Ascending aorta (tissue), 2 donors: ENCODE data around the gene ADCY9. TPM values are rescaled to one million over a fixed set of nuclear protein-coding genes. Genes with fewer than 3 reads are reported as not detected.

Source experiments
- DNase-seq, 2 donors: peaks; one replicate each; pipeline ENCODE4 v3.0.0-alpha.2; 2019; ENCODE audit warnings: low spot score in 2 of 2
- H3K27ac ChIP-seq, 2 donors: fragments of 200-600 bp; sonication (generic); one replicate each; pipeline ENCODE4 v1.5.1; 2016 to 2017; ENCODE audit warnings: mild to moderate bottlenecking in 1 of 2
- H3K27me3 ChIP-seq: fragments of 200-600 bp; sonication (generic); one replicate; pipeline ENCODE4 v1.5.1; 2017
- H3K36me3 ChIP-seq, 2 donors: fragments of 200-600 bp; sonication (generic); one replicate each; pipeline ENCODE4 v1.5.1; 2016
- H3K4me1 ChIP-seq, 2 donors: fragments of 200-600 bp; sonication (generic); one replicate each; pipeline ENCODE4 v1.5.1; 2016 to 2017; ENCODE audit warnings: mild to moderate bottlenecking in 1 of 2
- H3K4me3 ChIP-seq, 2 donors: fragments of 200-600 bp; sonication (generic); one replicate each; pipeline ENCODE4 v1.5.1; 2016 to 2017; ENCODE audit warnings: mild to moderate bottlenecking in 1 of 2
- H3K9me3 ChIP-seq, 2 donors: fragments of 200-600 bp; sonication (generic); one replicate each; pipeline ENCODE4 v1.5.1; 2016
- CTCF ChIP-seq, 3 experiments: fragments of 200-600 bp in 2 of 3; fragments of 450-650 bp in 1 of 3; sonication (generic) in 2 of 3; IDR thresholded peaks; one replicate each; pipeline ENCODE4 v1.5.1; 2016 to 2019; ENCODE audit warnings: antibody characterized with exemption in 3 of 3, mild to moderate bottlenecking in 1 of 3, moderate library complexity in 1 of 3
- intact Hi-C: fragments of 100-400 bp; cut with DNase I; formaldehyde crosslinking; loops from one replicate; pipeline ENCODE4 v1.15.1; 2023
- total RNA-seq: library from RNA; depleted of rRNA; stranded (reverse); fragments of >200 nt; gene quantifications from one replicate; pipeline ENCODE4 v1.1.0, GENCODE V29; 2016

ADCY9 gene
- total RNA-seq, 1 donor from 2014 or later, result 49.7 TPM

GRCh38 chr16:4138713-4139112 is 22.5 kb upstream of the ADCY9 start:
- Histone ChIP-seq H3K36me3 (no peaks in the 10 kb centered on the region), H3K4me3 (no peak overlapping the region), H3K9me3 (no peaks in the 10 kb centered on the region), H3K27ac (no peak overlapping the region), H3K4me1 (no peaks in the 10 kb centered on the region), H3K27me3 (no peaks in the 10 kb centered on the region)
- intact Hi-C loops, result no loop called here
- no peak for TF ChIP-seq CTCF (IDR thresholded peaks at IDR 0.05)
- DNase-seq, result no peak

DNA sequence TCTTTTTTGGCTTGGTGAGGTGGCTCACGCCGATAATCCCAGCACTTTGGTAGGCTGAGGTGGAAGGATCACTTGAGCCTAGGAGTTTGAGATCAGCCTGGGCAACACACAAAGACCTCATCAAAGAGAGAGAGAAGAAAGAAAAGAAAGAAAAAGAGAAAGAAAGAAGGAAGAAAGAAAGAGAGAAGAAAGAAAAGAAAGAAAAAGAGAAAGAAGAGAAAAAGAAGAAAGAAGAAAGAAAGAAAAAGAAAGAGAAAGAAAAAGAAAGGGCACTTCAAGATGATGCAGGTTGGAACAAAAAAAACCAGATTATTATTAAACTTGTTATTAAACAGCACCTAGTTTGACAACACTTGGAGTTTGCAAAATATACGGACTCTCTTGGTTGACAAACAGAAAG is 21.2 kb upstream of the ADCY9 start:
- H3K27me3 ChIP-seq, result no peaks in the 10 kb centered on the region
- no peaks in the 10 kb centered on the region for H3K4me1 ChIP-seq
- H3K4me3 ChIP-seq, result no peak overlapping the region
- no peaks in the 10 kb centered on the region for H3K9me3 ChIP-seq
- TF ChIP-seq CTCF (IDR thresholded peaks at IDR 0.05), result no peak
- no peaks in the 10 kb centered on the region for H3K36me3 ChIP-seq
- intact Hi-C loops, result no loop called here
- DNase-seq, result no peak
- no peak overlapping the region for H3K27ac ChIP-seq

- Histone ChIP-seq H3K27me3 (no peaks in the 10 kb centered on the region), H3K27ac (no peak overlapping the region), H3K4me1 (no peaks in the 10 kb centered on the region), H3K9me3 (no peaks in the 10 kb centered on the region), H3K36me3 (no peaks in the 10 kb centered on the region), H3K4me3 (no peak overlapping the region)
- intact Hi-C loops, result no loop called here
- DNase-seq, result no peak
- TF ChIP-seq CTCF (IDR thresholded peaks at IDR 0.05), result no peak
These were observed 20.1 kb upstream of the ADCY9 start for GRCh38 chr16:4136229-4136813.

DNA sequence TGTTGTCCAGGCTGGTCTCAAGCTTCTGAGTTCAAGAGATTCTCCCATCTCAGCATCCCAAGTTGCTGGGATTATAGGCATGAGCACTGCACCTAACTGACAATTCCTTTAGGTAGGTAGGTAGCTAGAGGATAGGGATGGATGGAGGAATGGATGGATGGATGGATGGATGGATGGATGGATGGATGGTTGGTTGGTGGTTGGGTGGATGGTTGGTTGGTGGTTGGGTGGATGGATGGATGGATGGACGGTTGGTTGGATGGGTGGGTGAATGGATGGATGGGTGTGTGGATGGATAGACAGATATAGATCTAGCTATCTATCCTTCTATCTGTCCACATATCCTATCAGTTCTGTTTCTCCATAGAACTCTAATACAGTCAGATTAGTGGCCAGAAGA is 19.3 kb upstream of the ADCY9 start:
- no peaks in the 10 kb centered on the region for H3K36me3 ChIP-seq
- no peak for TF ChIP-seq CTCF (IDR thresholded peaks at IDR 0.05)
- no peak for DNase-seq
- no peak overlapping the region for H3K4me3 ChIP-seq
- H3K27ac ChIP-seq, result no peak overlapping the region
- H3K27me3 ChIP-seq, result no peaks in the 10 kb centered on the region
- intact Hi-C loops, result no loop called here
- H3K9me3 ChIP-seq, result no peaks in the 10 kb centered on the region
- no peaks in the 10 kb centered on the region for H3K4me1 ChIP-seq

- DNase-seq, result no peak
- Histone ChIP-seq H3K27me3 (no peaks in the 10 kb centered on the region), H3K4me1 (no peaks in the 10 kb centered on the region), H3K9me3 (no peaks in the 10 kb centered on the region), H3K27ac (no peak overlapping the region), H3K4me3 (no peak overlapping the region), H3K36me3 (no peaks in the 10 kb centered on the region)
- TF ChIP-seq CTCF (IDR thresholded peaks at IDR 0.05), result no peak
- intact Hi-C loops, result no loop called here
These were observed 17.7 kb upstream of the ADCY9 start for GRCh38 chr16:4133897-4134372.

DNA sequence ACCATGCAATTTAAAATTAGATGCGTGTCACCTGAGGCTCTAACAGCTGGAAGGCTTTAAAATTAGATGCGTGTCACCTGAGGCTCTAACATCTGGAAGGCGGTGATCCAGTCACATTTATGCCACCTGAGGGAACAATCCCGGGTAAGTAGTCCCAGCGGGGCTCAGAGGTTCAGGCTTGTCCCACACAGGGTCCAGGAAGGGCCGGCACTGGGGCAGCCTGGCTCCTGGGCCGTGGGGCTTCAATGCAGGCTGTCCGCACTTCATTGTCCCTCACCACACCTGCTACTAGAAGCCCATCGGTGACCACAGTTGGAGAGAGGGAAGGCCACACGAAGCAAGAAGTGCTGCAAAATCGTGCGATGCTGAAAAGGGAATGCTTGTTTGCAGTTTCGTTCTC is 15.4 kb upstream of the ADCY9 start:
- no peak for DNase-seq
- Histone ChIP-seq H3K4me3 (no peak overlapping the region), H3K4me1 (no peaks in the 10 kb centered on the region), H3K27ac (no peak overlapping the region), H3K9me3 (no peaks in the 10 kb centered on the region), H3K27me3 (no peaks in the 10 kb centered on the region), H3K36me3 (no peaks in the 10 kb centered on the region)
- TF ChIP-seq CTCF (IDR thresholded peaks at IDR 0.05), result no peak
- intact Hi-C loops, result no loop called here
